Upper lobe of right lung (tissue), 1 donor: ENCODE measurements around the gene DNAH3. TPM values are rescaled to one million over a fixed set of nuclear protein-coding genes. Genes with fewer than 3 reads are reported as not detected.

Experiments
- ATAC-seq: fragments of 200-7000 bp; cut with Tn5 transposase; one replicate; pipeline ENCODE4 v1.9.1; 2020; ENCODE audit warnings: mild to moderate bottlenecking, moderate library complexity
- DNase-seq: peaks from one replicate; pipeline ENCODE4 v3.0.0-alpha.2; 2020
- H3K27ac ChIP-seq: fragments of 200-600 bp; one replicate; pipeline ENCODE4 v1.8.0; 2022
- H3K27me3 ChIP-seq: fragments of 200-600 bp; one replicate; pipeline ENCODE4 v1.8.0; 2022; ENCODE audit warnings: mild to moderate bottlenecking
- H3K36me3 ChIP-seq: fragments of 200-600 bp; one replicate; pipeline ENCODE4 v1.8.0; 2022
- H3K4me1 ChIP-seq: fragments of 200-600 bp; one replicate; pipeline ENCODE4 v1.8.0; 2022
- H3K4me3 ChIP-seq: fragments of 200-600 bp; one replicate; pipeline ENCODE4 v1.8.0; 2022; ENCODE audit warnings: mild to moderate bottlenecking
- H3K9me3 ChIP-seq: fragments of 200-600 bp; one replicate; pipeline ENCODE4 v1.8.0; 2022
- CTCF ChIP-seq: fragments of 200-600 bp; IDR thresholded peaks from one replicate; pipeline ENCODE4 v1.8.0; 2022; ENCODE audit warnings: antibody characterized with exemption
- intact Hi-C: fragments of 100-400 bp; cut with DNase I; formaldehyde crosslinking; loops from one replicate; pipeline ENCODE4 v1.11.0; 2022
- total RNA-seq: library from RNA; stranded (reverse); fragmentation: NEBNext Ultra II Directional; extraction: Animal tissue kit (Norgen Biotek cat#: 25700); gene quantifications from one replicate; pipeline ENCODE4 v1.2.1, GENCODE V29; 2021
- donor health status: DM: no; HTN: yes; CAD: no; lungs with severe emphysema.

Gene DNAH3
- total RNA-seq, 1 donor from 2014 or later = 0.06 TPM

GRCh38 chr16:20968765-20969164 is 181.9 kb downstream of the DNAH3 start:
- H3K4me1 ChIP-seq = no peaks in the 10 kb centered on the region
- DNase-seq (no peak), ATAC-seq (no peak)
- no peaks in the 10 kb centered on the region for H3K36me3 ChIP-seq
- no peak overlapping the region for H3K4me3 ChIP-seq
- intact Hi-C loops = no loop called here
- H3K9me3 ChIP-seq = no peaks in the 10 kb centered on the region
- no peaks in the 10 kb centered on the region for H3K27me3 ChIP-seq
- no peak overlapping the region for H3K27ac ChIP-seq
- no peak for TF ChIP-seq CTCF

- H3K4me3 ChIP-seq = no peak overlapping the region
- no peaks in the 10 kb centered on the region for H3K9me3 ChIP-seq
- no peak for TF ChIP-seq CTCF
- H3K27ac ChIP-seq = no peak overlapping the region
- no peaks in the 10 kb centered on the region for H3K4me1 ChIP-seq
- H3K27me3 ChIP-seq = no peaks in the 10 kb centered on the region
- intact Hi-C loops = no loop called here
- ATAC-seq (no peak), DNase-seq (no peak)
- no peaks in the 10 kb centered on the region for H3K36me3 ChIP-seq
Observed at GRCh38 chr16:20960899-20961298, 189.7 kb downstream of the DNAH3 start.

GRCh38 chr16:20957153-20957552 is 193.5 kb downstream of the DNAH3 start:
- no peak for TF ChIP-seq CTCF
- H3K4me3 ChIP-seq = no peak overlapping the region
- no peaks in the 10 kb centered on the region for H3K36me3 ChIP-seq
- no peaks in the 10 kb centered on the region for H3K4me1 ChIP-seq
- DNase-seq = no peak
- intact Hi-C loops = no loop called here
- no peak overlapping the region for H3K27ac ChIP-seq
- H3K9me3 ChIP-seq = no peaks in the 10 kb centered on the region
- ATAC-seq = no peak
- no peaks in the 10 kb centered on the region for H3K27me3 ChIP-seq

- intact Hi-C loops = no loop called here
- no peak for TF ChIP-seq CTCF
- DNase-seq (no peak), ATAC-seq (no peak)
- no peak overlapping the region for H3K27ac ChIP-seq
- no peaks in the 10 kb centered on the region for H3K9me3 ChIP-seq
- H3K36me3 ChIP-seq = no peaks in the 10 kb centered on the region
- no peaks in the 10 kb centered on the region for H3K4me1 ChIP-seq
- no peak overlapping the region for H3K4me3 ChIP-seq
- H3K27me3 ChIP-seq = no peaks in the 10 kb centered on the region
Observed at GRCh38 chr16:20956319-20956718, 194.3 kb downstream of the DNAH3 start.

- ATAC-seq = no peak
- no peak for DNase-seq
- intact Hi-C loops = no loop called here
- Histone ChIP-seq H3K27ac (no peak overlapping the region), H3K36me3 (no peaks in the 10 kb centered on the region), H3K4me1 (no peaks in the 10 kb centered on the region), H3K4me3 (no peak overlapping the region), H3K27me3 (no peaks in the 10 kb centered on the region), H3K9me3 (no peaks in the 10 kb centered on the region)
- no peak for TF ChIP-seq CTCF
Observed at GRCh38 chr16:20954574-20954973, 196.1 kb downstream of the DNAH3 start.
